Heart right ventricle (tissue), 16 donors: ENCODE data around the gene C6orf141. TPM values are rescaled to one million over a fixed set of nuclear protein-coding genes. Genes with fewer than 3 reads are reported as not detected.
A peak's percentile ranks its signal among the peaks of the same experiment; 100 is the strongest.

Experiments used
- ATAC-seq, 8 donors: fragments of 200-7000 bp; cut with Tn5 transposase; one replicate each; pipeline ENCODE4 v1.9.1; 2020; ENCODE audit warnings: mild to moderate bottlenecking in 8 of 8, moderate library complexity in 8 of 8, moderate number of reproducible peaks in 1 of 8
- DNase-seq, 2 donors: peaks; one replicate each; pipeline ENCODE4 v3.0.0-alpha.2; 2020
- H3K27ac ChIP-seq, 10 donors: fragments of 200-600 bp; sonication (generic) in 2 of 10; one replicate each; pipeline versions ENCODE4 v1.5.0 to v1.8.0; 2020 to 2022; ENCODE audit warnings: mild to moderate bottlenecking in 3 of 10
- H3K27me3 ChIP-seq, 7 donors: fragments of 200-600 bp; one replicate each; pipeline ENCODE4 v1.8.0; 2021 to 2022; ENCODE audit warnings: mild to moderate bottlenecking in 2 of 7
- H3K36me3 ChIP-seq, 9 donors: fragments of 200-600 bp; sonication (generic) in 1 of 9; one replicate each; pipeline versions ENCODE4 v1.5.0 to v1.8.0; 2020 to 2022; ENCODE audit warnings: mild to moderate bottlenecking in 2 of 9
- H3K4me1 ChIP-seq, 9 donors: fragments of 200-600 bp; sonication (generic) in 1 of 9; one replicate each; pipeline versions ENCODE4 v1.5.0 to v1.8.0; 2020 to 2022; ENCODE audit warnings: mild to moderate bottlenecking in 4 of 9
- H3K4me3 ChIP-seq, 10 donors: fragments of 200-600 bp; sonication (generic) in 2 of 10; one replicate each; pipeline versions ENCODE4 v1.5.0 to v1.8.0; 2020 to 2022; ENCODE audit warnings: mild to moderate bottlenecking in 7 of 10, moderate library complexity in 2 of 10
- H3K9me3 ChIP-seq, 11 donors: fragments of 200-600 bp in 10 of 11; sonication (generic) in 2 of 11; one replicate each; pipeline versions ENCODE4 v1.5.0 to v1.8.0; 2013 to 2022; ENCODE audit warnings: mild to moderate bottlenecking in 2 of 11, control low read depth in 1 of 11, moderate library complexity in 1 of 11
- WGBS, 2 donors: extraction: QIAGEN DNeasy Blood & Tissue Kit; methylation state at CpG; one replicate each; pipeline ENCODE4 v1.1.7; 2013; ENCODE audit warnings: inconsistent platforms in 1 of 2; 5-methylcytosine and 5-hydroxymethylcytosine counted together
- intact Hi-C, 10 donors: fragments of 100-400 bp; cut with DNase I; formaldehyde crosslinking; loops; one replicate each; pipeline versions ENCODE4 v1.11.1 to v1.14.2; 2022
- polyA plus RNA-seq, 2 donors: library from polyadenylated mRNA; stranded (reverse); fragments of 200-250 nt; gene quantifications; one replicate each; pipeline ENCODE4 v1.2.3, GENCODE V29; 2013
- total RNA-seq, 10 donors: library from RNA; stranded (reverse); fragmentation: NEBNext Ultra II Directional in 3 of 10; extraction: Animal tissue kit (Norgen Biotek cat#: 25700) in 3 of 10; gene quantifications; one replicate each; pipeline versions ENCODE4 v1.2.1 to v1.2.4, GENCODE V29; 2021 to 2023
- TF ChIP-seq, protein P1 (sequence below), 9 donors: fragments of 200-600 bp; sonication (generic) in 2 of 9; IDR thresholded peaks; one replicate each; pipeline versions ENCODE4 v1.5.0 to v1.8.0; 2021 to 2022; ENCODE audit warnings: antibody characterized with exemption in 9 of 9, mild to moderate bottlenecking in 5 of 9, moderate library complexity in 1 of 9
- donor health status: Arrhythmogenic right ventricular cardiomyopathy.
- donor health status: ischemic (EF 13 %, LVEDD 7.1; RV severe dilation, severe dysfunction).
- donor health status: healthy with polysubstance abuse.
- donor health status: DM: no; HTN: yes; CAD: no.
- donor health status: DM: no; HTN: no; CAD: no.
- donor health status: ischemic (EF 25% LVEDD 6.9; RV normal size, moderate dysfunction).
- donor health status: ischemic (EF 25% LVEDD 5.7; RV mildly dilated, moderate dysfunction).
- donor health status: healthy.
- donor health status: DM: yes; HTN: yes; CAD: no.
- donor health status: Ischemic cardiomyopathy.
- donor health status: ischemic (EF 35%, LVEDD 5.7; RV mildly dilated, moderate dysfunction).
- donor health status: nonischemic (EF 11% LVEDD 7.7; RV severe dilation, severe dysfunction).
- donor health status: DM: yes; HTN: yes; CAD: no.
- donor health status: PGD.
- donor health status: ischemic (EF 29% LVEDD 5.4; RV normal size, mild dysfunction).
- donor health status: nonischemic (EF 23%, LVEDD 6.1; RV moderate dilation, normal function).

C6orf141 gene
- total and polyA plus RNA-seq, 12 donors, result 0.16 to 1.5 (median 0.57) TPM; not detected in 5

DNA sequence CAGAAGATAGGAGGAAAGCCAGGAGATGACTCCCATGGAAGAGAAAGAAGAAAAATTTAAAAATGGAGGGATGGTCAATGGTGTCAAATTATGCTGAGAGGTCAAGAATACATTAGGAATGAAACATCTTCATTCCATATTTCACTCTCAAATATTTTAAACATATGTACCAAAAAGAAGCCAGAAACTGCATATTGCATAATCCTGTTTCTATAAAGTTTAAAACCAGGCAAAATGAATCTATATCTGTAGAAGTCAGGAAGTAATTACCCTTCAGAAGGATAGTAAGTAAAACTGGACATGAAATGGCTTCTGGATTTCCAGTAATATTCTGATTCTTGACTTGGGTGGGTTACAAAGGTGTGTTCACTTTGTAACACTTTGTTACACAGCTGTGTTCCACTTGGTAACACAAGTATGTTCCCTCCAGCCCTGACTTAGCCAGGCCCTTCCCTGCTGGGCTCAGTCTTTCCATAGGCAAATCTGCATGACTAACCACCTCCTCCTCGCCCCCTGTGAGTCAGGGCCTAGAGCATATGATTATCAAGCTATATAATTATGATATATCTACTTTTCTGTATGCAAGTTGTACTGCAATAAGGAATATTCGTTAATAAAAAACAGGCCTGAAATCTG lies 20.2 kb upstream of the C6orf141 start:
- 70 to 77% methylated on average over 2 of the region's 2 CpGs for WGBS, 2 donors
- intact Hi-C loops, result loop anchor here in 8 of 10 donors (2.0 to 5.0 kb wide), 4 partner anchors 77 to 322 kb away; no protein-coding TSS in a partner anchor
- ATAC-seq, result no peak

DNA sequence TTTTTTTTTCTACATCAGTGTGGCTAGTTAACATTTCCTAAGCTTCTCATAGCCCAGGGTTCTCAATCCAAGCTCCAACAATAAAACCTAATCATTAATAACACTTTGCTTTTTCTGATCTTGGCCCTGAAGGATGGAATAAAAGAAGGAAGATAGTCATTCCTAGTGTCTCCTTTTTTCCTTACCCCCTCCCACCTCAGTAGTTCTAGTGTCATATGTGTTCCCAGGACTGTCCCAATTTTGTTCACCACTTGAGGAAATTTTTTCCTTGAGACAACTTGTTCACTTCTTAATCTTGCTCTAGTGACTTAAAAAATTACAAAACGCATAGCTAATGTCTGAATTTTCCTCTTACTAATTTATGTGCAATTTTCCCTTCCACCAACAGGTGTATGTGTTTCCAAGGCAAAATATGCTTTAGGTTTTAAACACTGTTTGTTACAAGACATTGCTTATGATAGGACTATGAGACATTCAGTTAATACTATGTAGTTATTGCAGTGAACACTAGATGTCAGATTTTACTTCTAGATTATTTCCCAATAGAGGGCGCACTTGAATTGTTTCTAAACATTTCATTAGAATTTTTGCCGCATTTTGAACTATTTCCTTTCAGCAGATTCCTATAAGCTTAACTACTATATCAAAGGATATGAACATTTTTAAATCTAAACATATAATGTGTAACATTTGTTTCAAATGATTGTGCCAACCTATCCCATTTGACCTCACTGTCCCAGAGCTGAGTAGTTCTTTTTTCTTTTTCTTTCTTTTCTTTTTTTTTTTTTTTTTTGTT lies 18.5 kb upstream of the C6orf141 start:
- Histone ChIP-seq H3K36me3 (no peaks in the 10 kb centered on the region), H3K4me3 (peak overlapping the region in 3 of 10 donors; percentile 21 to 27 (median 27))
- WGBS, 2 donors, result 6 to 17% methylated on average over 3 of the region's 3 CpGs

More for the DNA sequence above, 20.2 kb upstream of the C6orf141 start:
- DNase-seq, result no peak
- Histone ChIP-seq H3K9me3 (no peaks in the 10 kb centered on the region), H3K36me3 (no peaks in the 10 kb centered on the region), H3K27me3 (peaks cover 0 to 14% (median 0%) of the 10 kb centered on the region in 7 donors), H3K27ac (no peak overlapping the region), H3K4me3 (no peak overlapping the region), H3K4me1 (no peaks in the 10 kb centered on the region)
- TF ChIP-seq, protein P1, sequence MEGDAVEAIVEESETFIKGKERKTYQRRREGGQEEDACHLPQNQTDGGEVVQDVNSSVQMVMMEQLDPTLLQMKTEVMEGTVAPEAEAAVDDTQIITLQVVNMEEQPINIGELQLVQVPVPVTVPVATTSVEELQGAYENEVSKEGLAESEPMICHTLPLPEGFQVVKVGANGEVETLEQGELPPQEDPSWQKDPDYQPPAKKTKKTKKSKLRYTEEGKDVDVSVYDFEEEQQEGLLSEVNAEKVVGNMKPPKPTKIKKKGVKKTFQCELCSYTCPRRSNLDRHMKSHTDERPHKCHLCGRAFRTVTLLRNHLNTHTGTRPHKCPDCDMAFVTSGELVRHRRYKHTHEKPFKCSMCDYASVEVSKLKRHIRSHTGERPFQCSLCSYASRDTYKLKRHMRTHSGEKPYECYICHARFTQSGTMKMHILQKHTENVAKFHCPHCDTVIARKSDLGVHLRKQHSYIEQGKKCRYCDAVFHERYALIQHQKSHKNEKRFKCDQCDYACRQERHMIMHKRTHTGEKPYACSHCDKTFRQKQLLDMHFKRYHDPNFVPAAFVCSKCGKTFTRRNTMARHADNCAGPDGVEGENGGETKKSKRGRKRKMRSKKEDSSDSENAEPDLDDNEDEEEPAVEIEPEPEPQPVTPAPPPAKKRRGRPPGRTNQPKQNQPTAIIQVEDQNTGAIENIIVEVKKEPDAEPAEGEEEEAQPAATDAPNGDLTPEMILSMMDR (IDR thresholded peaks at IDR 0.05), result no peak

DNA sequence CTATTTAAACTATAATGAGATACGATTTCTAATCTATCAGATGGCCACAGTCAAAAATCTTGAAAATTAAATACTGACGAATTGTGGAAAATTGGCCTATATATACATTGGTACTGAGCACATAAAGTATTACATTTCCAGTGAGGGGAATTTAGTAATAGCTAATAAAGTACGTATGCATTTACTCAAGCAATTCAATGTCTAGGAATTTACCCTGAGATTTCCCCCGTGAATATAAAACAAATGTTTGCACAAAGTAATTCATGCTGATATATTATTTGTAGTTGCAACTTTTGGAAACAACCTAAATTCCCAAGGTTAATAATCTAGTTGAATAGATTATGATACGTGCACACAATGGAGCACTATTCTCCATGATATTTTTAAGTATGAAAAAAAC lies 14.7 kb upstream of the C6orf141 start:
- H3K36me3 ChIP-seq, result no peaks in the 10 kb centered on the region
- 84 to 90% methylated on average over 5 of the region's 5 CpGs for WGBS, 2 donors
- DNase-seq (no peak), ATAC-seq (no peak)
- H3K27me3 ChIP-seq, result peaks cover 0 to 5% (median 0%) of the 10 kb centered on the region in 7 donors
- no peak overlapping the region for H3K27ac ChIP-seq
- no peak overlapping the region for H3K4me3 ChIP-seq
- no peaks in the 10 kb centered on the region for H3K4me1 ChIP-seq
- H3K9me3 ChIP-seq, result no peaks in the 10 kb centered on the region
- intact Hi-C loops, result loop anchor here in 1 of 10 donors (5.0 kb wide), 1 partner anchor 72 kb away; no protein-coding TSS in a partner anchor
- TF ChIP-seq, protein P1 (IDR thresholded peaks at IDR 0.05), result no peak

More for the DNA sequence above, 18.5 kb upstream of the C6orf141 start:
- peaks cover 0 to 10% (median 0%) of the 10 kb centered on the region in 7 donors for H3K27me3 ChIP-seq
- no peak for DNase-seq
- peak in 5 of 8 donors; percentile 23 to 67 (median 47) for ATAC-seq
- TF ChIP-seq, protein P1 (IDR thresholded peaks at IDR 0.05), result peak; percentile 42 to 94 (median 78)
- no peaks in the 10 kb centered on the region for H3K9me3 ChIP-seq
- H3K27ac ChIP-seq, result no peak overlapping the region
- no peaks in the 10 kb centered on the region for H3K4me1 ChIP-seq
- intact Hi-C loops, result loop anchor here in 9 of 10 donors (1.0 to 5.0 kb wide), 7 partner anchors 75 to 320 kb away; no protein-coding TSS in a partner anchor

DNA sequence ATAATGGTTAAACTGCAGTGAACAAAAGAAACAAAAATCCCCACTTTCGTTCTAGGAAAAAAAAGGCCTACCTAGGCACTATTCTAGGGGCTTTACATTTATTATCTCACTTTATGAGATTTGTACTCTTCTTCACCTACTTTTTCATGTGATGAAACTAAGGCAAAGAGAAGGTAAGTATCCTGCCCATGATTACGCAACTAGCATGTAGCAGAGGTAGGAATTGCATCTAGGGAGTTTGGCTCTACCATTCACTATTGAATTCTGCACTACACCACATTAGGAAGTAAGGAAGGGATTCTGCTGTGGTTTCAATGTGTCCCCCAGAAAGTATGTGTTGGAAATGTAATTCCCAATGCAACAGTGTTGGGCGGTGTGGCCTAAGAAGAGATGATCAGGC lies 11.4 kb upstream of the C6orf141 start:
- Histone ChIP-seq H3K4me1 (peaks cover 0 to 5% (median 0%) of the 10 kb centered on the region in 9 donors), H3K4me3 (no peak overlapping the region), H3K36me3 (no peaks in the 10 kb centered on the region), H3K9me3 (no peaks in the 10 kb centered on the region), H3K27ac (no peak overlapping the region), H3K27me3 (no peaks in the 10 kb centered on the region)
- WGBS, 2 donors, result 93 to 99% methylated on average over 3 of the region's 3 CpGs
- DNase-seq, result no peak
- ATAC-seq, result no peak
- TF ChIP-seq, protein P1 (IDR thresholded peaks at IDR 0.05), result no peak
- intact Hi-C loops, result loop anchor here in 1 of 10 donors (5.0 kb wide), 1 partner anchor 68 kb away; no protein-coding TSS in a partner anchor
